A204.1 (cell line): ENCODE measurements around the gene VSIG4.
"Not testable (repeated sequence)": the region's sequence is repeated elsewhere in the genome, so short reads cannot be mapped to it uniquely, and the experiment has no call there.

ENCODE experiments used
- FAIRE-seq: peaks from 2 replicates; lab custom pipeline; 2012; peaks lifted over from hg19 to GRCh38; lab: Jason Lieb, UNC

Gene VSIG4

GRCh38 chrX:66039944-66040343 is at the start of gene VSIG4:
Gene VSIG4 (minus strand): TSS chrX:66040080. CDS start chrX:66039998, 82 bp downstream.
- no peak for FAIRE-seq

- no peak for FAIRE-seq
Measured at GRCh38 chrX:66076801-66077200, 36.9 kb upstream of the VSIG4 start.

GRCh38 chrX:66074920-66075879 is 35.3 kb upstream of the VSIG4 start:
- no peak for FAIRE-seq

GRCh38 chrX:66071126-66071525 is 31.2 kb upstream of the VSIG4 start:
- no peak for FAIRE-seq

GRCh38 chrX:66064261-66064660 is 24.4 kb upstream of the VSIG4 start:
- FAIRE-seq: no peak

GRCh38 chrX:66057019-66057418 is 17.1 kb upstream of the VSIG4 start:
- FAIRE-seq: not testable (repeated sequence)

- FAIRE-seq: no peak
Measured at GRCh38 chrX:66054978-66055377, 15.1 kb upstream of the VSIG4 start.

- FAIRE-seq: no peak
Measured at GRCh38 chrX:66053414-66053813, 13.5 kb upstream of the VSIG4 start.

GRCh38 chrX:66051980-66052379 is 12.1 kb upstream of the VSIG4 start:
- FAIRE-seq: no peak

- no peak for FAIRE-seq
Measured at GRCh38 chrX:66050140-66050569, 10.3 kb upstream of the VSIG4 start.

- no peak for FAIRE-seq
Measured at GRCh38 chrX:66049056-66049455, 9.2 kb upstream of the VSIG4 start.

DNA sequence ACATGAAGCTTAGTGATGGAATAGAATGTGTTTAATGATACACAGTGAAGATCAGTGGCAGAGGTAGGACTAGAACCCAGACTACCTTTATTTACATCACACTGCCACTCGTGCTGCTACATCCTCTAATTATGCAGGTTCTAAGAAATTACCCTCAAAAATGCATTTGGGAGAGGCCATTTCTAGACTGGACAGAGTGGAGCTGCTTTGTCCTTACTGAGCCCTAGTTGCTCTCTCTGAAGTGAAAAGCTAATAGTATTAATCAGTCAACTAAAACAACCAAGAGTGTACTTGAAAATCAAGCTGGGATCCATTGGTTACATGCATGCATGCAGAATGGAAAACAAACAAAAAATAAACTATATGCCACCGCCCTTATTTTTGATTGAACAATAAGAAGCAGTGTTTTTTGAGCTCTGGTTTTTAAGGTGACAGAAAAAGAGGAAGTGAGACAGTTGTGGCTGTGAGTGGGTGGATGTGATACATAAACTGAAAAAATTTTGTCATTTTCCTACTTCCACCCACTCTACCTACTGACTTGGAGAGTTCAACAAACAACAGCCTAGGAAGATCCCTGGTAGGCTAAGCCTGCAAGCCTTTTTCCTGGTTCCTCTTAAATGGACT is 6.8 kb upstream of the VSIG4 start:
- no peak for FAIRE-seq

DNA sequence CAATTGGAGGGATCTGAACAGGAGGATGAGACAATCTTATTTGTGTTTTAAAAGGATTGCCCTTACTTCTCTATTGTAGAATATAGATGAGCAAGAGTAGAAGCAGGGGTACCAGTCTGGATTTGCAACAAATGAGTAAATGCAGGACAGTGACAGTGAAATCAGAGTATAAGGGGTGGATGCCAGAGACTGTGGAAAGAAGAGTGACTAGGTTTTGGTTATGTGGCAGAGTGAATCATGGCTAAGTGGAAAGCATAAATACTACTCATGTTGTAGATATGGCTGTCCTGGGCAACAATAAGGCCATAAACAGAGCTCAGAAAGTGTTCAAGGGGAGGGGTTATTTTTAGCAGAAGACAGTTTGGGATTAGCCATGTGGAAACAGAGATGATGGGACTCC is 6.0 kb upstream of the VSIG4 start:
- no peak for FAIRE-seq

GRCh38 chrX:66043584-66043983 is 3.7 kb upstream of the VSIG4 start:
- no peak for FAIRE-seq

- no peak for FAIRE-seq
Measured at GRCh38 chrX:66042307-66043077, 2.6 kb upstream of the VSIG4 start.

- FAIRE-seq: no peak
Measured at GRCh38 chrX:66038115-66038514, 1.8 kb downstream of the VSIG4 start.

DNA sequence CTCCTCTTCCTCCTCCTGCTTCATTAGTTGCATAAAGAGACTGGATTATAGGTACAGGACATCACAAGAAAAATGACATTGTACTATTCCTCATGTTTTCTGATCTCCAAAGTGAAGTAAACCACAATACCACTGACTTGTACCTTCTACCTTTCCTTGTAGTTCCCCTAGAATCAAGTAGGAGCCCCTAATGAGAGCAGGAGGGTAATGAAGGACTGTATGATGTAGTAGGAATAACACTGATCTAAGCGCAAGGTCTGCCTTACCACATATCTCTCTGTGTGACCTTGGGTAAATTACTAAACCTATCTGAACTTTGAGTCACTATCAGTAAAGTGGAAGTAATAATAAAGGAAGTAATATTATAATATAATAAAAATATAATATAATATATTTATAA is 3.6 kb downstream of the VSIG4 start:
- FAIRE-seq: no peak

- FAIRE-seq: no peak
Measured at GRCh38 chrX:66035667-66036066, 4.2 kb downstream of the VSIG4 start.

- FAIRE-seq: no peak
Measured at GRCh38 chrX:66030505-66031317, 9.2 kb downstream of the VSIG4 start.

DNA sequence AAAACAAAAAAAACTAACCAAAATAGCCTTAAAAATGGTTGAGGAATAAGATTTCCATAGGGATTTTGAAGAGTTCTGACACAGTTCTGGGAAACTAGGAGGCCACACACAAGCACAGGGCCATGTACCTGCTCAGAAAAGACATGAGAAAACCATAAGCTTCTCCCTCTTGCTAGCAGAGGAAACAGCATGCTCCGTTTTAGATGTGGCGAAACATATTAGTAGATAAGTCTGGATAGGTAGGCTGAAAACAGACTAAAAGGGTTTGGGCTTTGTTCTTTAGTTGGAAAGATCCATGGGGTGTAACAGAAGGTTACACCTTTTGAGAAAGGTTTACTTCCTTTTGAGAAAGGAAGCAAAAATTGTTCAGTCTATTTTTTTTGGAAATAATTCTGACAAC is 10.9 kb downstream of the VSIG4 start:
- no peak for FAIRE-seq

- no peak for FAIRE-seq
Measured at GRCh38 chrX:66024570-66024969, 15.3 kb downstream of the VSIG4 start.

- FAIRE-seq: no peak
Measured at GRCh38 chrX:66024092-66024467, 15.8 kb downstream of the VSIG4 start.
